Fibroblast of lung (primary cell): ENCODE data around the gene NRP1. TPM values are rescaled to one million over a fixed set of nuclear protein-coding genes. Genes with fewer than 3 reads are reported as not detected.

Source experiments
- DNase-seq, 2 donors: peaks; one replicate each; pipeline versions ENCODE4 v3.0.0 to v3.0.0-alpha.2; 2010; ENCODE audit warnings: low read depth in 2 of 2
- H2AFZ ChIP-seq: 2 replicates; pipeline ENCODE4 v1.5.1; 2012; ENCODE audit warnings: low read length, control low read depth, inconsistent platforms
- H3K27ac ChIP-seq: 2 replicates; pipeline ENCODE4 v1.5.1; 2011; ENCODE audit warnings: low read length, control low read depth; ENCODE audit not compliant: insufficient read depth
- H3K27me3 ChIP-seq: 2 replicates; pipeline ENCODE4 v1.5.1; 2011; ENCODE audit warnings: mild to moderate bottlenecking, low read length; ENCODE audit not compliant: control insufficient read depth, insufficient read depth
- H3K36me3 ChIP-seq: 2 replicates; pipeline ENCODE4 v1.5.1; 2011; ENCODE audit warnings: low read length; ENCODE audit not compliant: control insufficient read depth, insufficient read depth
- H3K4me1 ChIP-seq: 2 replicates; pipeline ENCODE4 v1.5.1; 2011; ENCODE audit warnings: low read length; ENCODE audit not compliant: control insufficient read depth, insufficient read depth; ENCODE audit errors: extremely low read depth
- H3K4me2 ChIP-seq: 2 replicates; pipeline ENCODE4 v1.5.1; 2011; ENCODE audit warnings: low read length, control low read depth; ENCODE audit not compliant: insufficient read depth; ENCODE audit errors: extremely low read depth
- H3K4me3 ChIP-seq, 4 experiments: fragments of 200-600 bp in 1 of 4; sonication (generic) in 1 of 4; replicated peaks in 1 of 4; 2 replicates each; pipeline ENCODE4 v1.5.1; 2011 to 2016; ENCODE audit warnings: low read length in 4 of 4, low read depth in 3 of 4, mild to moderate bottlenecking in 3 of 4, control low read depth in 2 of 4, inconsistent platforms in 1 of 4, mixed read lengths in 1 of 4; ENCODE audit not compliant: insufficient read depth in 1 of 4; ENCODE audit errors: control extremely low read depth in 1 of 4
- H3K79me2 ChIP-seq: 2 replicates; pipeline ENCODE4 v1.5.1; 2012; ENCODE audit warnings: mild to moderate bottlenecking, low read length, inconsistent platforms; ENCODE audit not compliant: control insufficient read depth, insufficient read depth
- H3K9ac ChIP-seq: 2 replicates; pipeline ENCODE4 v1.5.1; 2011; ENCODE audit warnings: mild to moderate bottlenecking, low read length, control low read depth; ENCODE audit not compliant: insufficient read depth
- H3K9me3 ChIP-seq: 2 replicates; pipeline ENCODE4 v1.5.1; 2012; ENCODE audit warnings: low read depth, low read length; ENCODE audit not compliant: control insufficient read depth, insufficient read depth
- H4K20me1 ChIP-seq: 2 replicates; pipeline ENCODE4 v1.5.1; 2011; ENCODE audit warnings: low read length; ENCODE audit not compliant: control insufficient read depth, insufficient read depth; ENCODE audit errors: extremely low read depth
- CTCF ChIP-seq, 2 donors: IDR thresholded peaks in 1 of 2; conservative IDR thresholded peaks in 1 of 2; 1 replicate in 1 of 2; 2 replicates in 1 of 2; pipeline ENCODE4 v1.5.1; 2011 to 2012; ENCODE audit warnings: low read length in 2 of 2, control low read depth in 1 of 2, inconsistent platforms in 1 of 2, low read depth in 1 of 2, mild to moderate bottlenecking in 1 of 2
- EZH2 ChIP-seq: IDR thresholded peaks from 2 replicates; pipeline ENCODE4 v1.5.1; 2012; ENCODE audit warnings: low read length, control low read depth, mild to moderate bottlenecking; ENCODE audit errors: missing control alignments
- polyA plus RNA-seq, 2 donors: library from polyadenylated mRNA; depleted of rRNA in 1 of 2; stranded (reverse) in 1 of 2; unstranded in 1 of 2; fragments of >200 nt; gene quantifications; 2 replicates each; pipeline ENCODE4 v1.2.1, GENCODE V29; 2011 to 2012; ENCODE audit warnings: missing spikeins in 1 of 2
- total RNA-seq: library from RNA; depleted of rRNA; stranded (reverse); fragments of >200 nt; gene quantifications from 2 replicates; pipeline ENCODE4 v1.2.1, GENCODE V29; 2014

The NRP1 gene
- total and polyA plus RNA-seq, 2 donors (not counting 1 experiment from before 2014, with no cell fraction given) = 187 to 373 TPM

GRCh38 chr10:33233221-33233620, 101.2 kb downstream of the NRP1 start:
- H2AFZ ChIP-seq = no peak overlapping the region
- no peaks in the 10 kb centered on the region for H3K9me3 ChIP-seq
- peaks cover 12% of the 10 kb centered on the region for H3K4me1 ChIP-seq
- DNase-seq = peak in 1 of 2 donors; percentile 21
- no peak overlapping the region for H3K4me3 ChIP-seq
- peaks cover 6% of the 10 kb centered on the region for H3K36me3 ChIP-seq
- peaks cover 51% of the 10 kb centered on the region for H3K79me2 ChIP-seq
- TF ChIP-seq EZH2 = no peak
- TF ChIP-seq CTCF (conservative IDR thresholded peaks at IDR 0.05 in 1 of 2, IDR thresholded peaks at IDR 0.05 in 1 of 2; ENCODE audit: low read depth in 1 of 2, low read length in 2 of 2) = no peak
- H4K20me1 ChIP-seq = no peaks in the 10 kb centered on the region
- no peak overlapping the region for H3K9ac ChIP-seq
- H3K27me3 ChIP-seq = no peaks in the 10 kb centered on the region
- no peak overlapping the region for H3K27ac ChIP-seq
- H3K4me2 ChIP-seq = no peak overlapping the region

- Histone ChIP-seq H3K9me3 (no peaks in the 10 kb centered on the region), H3K4me2 (no peak overlapping the region), H3K27me3 (no peaks in the 10 kb centered on the region), H3K4me1 (peaks cover 10% of the 10 kb centered on the region), H3K4me3 (no peak overlapping the region), H4K20me1 (no peaks in the 10 kb centered on the region), H3K9ac (no peak overlapping the region), H3K79me2 (peaks cover 57% of the 10 kb centered on the region), H3K27ac (no peak overlapping the region), H2AFZ (no peak overlapping the region), H3K36me3 (peaks cover 6% of the 10 kb centered on the region)
- DNase-seq = no peak
- TF ChIP-seq EZH2 (no peak), CTCF (conservative IDR thresholded peaks at IDR 0.05 in 1 of 2, IDR thresholded peaks at IDR 0.05 in 1 of 2; ENCODE audit: low read depth in 1 of 2, low read length in 2 of 2) (no peak)
Observed at GRCh38 chr10:33231621-33232350, 102.7 kb downstream of the NRP1 start.

GRCh38 chr10:33229949-33230267, 104.6 kb downstream of the NRP1 start:
- Histone ChIP-seq H3K4me2 (peak overlapping the region; percentile 16), H2AFZ (no peak overlapping the region), H3K9me3 (no peaks in the 10 kb centered on the region), H3K4me3 (no peak overlapping the region), H3K27me3 (no peaks in the 10 kb centered on the region), H3K27ac (no peak overlapping the region), H3K79me2 (peaks cover 56% of the 10 kb centered on the region), H3K36me3 (peaks cover 9% of the 10 kb centered on the region), H3K4me1 (peaks cover 7% of the 10 kb centered on the region), H3K9ac (no peak overlapping the region), H4K20me1 (no peaks in the 10 kb centered on the region)
- no peak for TF ChIP-seq EZH2
- TF ChIP-seq CTCF (conservative IDR thresholded peaks at IDR 0.05 in 1 of 2, IDR thresholded peaks at IDR 0.05 in 1 of 2; ENCODE audit: low read depth in 1 of 2, low read length in 2 of 2) = no peak
- DNase-seq = no peak
